HG02938 (cell line): ENCODE measurements around the gene LIF.
"Not testable (repeated sequence)": the region's sequence is repeated elsewhere in the genome, so short reads cannot be mapped to it uniquely, and the experiment has no call there.

ENCODE experiments used
- ATAC-seq: cut with Tn5 transposase; IDR thresholded peaks from one replicate; pipeline ENCODE4 v1.9.1; 2021; ENCODE audit warnings: mild to moderate bottlenecking, moderate library complexity; ENCODE audit not compliant: unreplicated experiment

LIF gene

GRCh38 chr22:30212363-30212995, 34.1 kb downstream of the LIF start:
- no peak for ATAC-seq

DNA sequence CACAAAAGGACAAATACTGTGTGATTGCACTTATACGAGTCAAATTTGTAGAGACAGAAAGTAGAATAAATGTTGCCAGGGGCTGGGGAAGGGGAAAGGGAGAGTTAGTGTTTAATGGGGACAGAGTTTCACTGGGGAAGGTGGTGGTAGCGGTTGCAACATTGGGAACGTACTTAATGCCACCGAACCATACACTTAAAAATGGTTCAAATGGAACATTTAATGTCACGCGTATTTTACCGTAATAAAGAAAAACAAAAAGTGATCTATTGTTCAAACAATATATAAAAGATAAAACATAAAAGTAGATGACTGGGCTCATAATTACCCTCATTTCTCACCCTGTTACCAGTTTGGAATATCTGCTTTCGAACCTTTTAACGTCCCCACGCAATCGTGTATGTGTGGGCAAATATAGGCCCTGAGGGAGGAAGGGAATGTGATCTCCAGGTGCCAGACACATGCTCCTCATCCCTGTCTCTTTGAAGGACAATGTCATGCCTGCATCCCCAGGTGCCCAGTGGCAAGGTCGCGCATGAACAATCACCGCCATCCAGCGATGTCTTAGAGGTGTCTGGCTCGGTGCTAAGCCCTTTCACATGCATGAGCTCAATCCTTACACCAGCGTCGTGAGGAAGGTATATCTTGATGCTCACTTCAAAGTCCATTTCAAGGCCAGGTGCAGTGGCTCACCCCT, 35.3 kb downstream of the LIF start:
- ATAC-seq, result no peak

DNA sequence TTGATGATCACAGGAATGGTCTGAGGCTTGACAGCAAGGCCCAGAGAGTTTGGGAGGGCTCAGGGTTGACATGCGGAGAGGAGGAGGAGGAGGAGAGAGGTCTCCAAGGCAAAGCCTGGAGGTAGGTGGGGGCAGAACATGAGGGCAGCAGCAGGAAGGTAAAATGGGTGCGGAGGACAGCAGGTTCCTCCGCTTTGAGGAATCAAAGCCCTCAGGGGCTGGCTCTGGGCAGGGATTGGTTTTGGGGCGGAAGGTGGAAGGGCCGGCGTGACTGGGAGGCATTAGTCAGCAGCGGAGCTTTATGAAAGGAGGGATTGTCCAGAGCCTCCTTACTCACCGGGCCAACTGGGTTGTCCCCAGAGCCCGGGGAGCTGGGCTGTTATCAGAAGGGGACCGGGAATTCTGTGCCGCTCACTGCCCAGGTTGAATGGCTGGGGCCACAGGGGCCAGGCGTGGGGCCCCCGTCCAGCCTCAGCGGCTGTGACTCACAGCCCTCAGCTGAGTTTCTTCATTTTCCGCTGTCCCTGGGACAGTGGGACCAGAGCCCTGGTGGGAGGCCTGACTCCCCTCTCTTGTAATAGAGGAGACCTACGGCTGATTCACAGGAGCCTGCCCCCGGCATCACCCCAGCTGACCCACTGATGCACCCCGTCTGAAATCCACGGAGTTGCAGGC, 36.2 kb downstream of the LIF start:
- ATAC-seq, result no peak

DNA sequence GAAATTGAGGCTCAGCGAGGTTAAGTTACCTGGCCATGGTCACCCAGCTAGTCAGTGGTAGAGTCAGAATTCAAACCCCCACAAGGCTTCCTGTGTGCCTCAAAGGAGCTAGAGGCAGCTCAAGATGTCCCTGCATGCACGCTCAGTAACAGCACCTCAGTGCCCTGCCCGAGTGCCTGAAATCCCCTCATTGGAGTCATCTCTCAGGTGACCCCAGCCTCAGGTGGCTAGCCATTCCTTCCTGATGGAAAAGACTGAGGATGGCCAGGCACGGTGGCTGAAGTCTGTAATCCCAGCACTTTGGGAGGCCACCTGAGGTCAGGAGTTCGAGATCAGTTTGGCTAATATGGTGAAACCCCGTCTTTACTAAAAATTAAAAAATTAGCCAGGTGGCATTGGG, 36.9 kb downstream of the LIF start:
- no peak for ATAC-seq

- ATAC-seq, result no peak
Measured at GRCh38 chr22:30208631-30209603, 37.6 kb downstream of the LIF start.

DNA sequence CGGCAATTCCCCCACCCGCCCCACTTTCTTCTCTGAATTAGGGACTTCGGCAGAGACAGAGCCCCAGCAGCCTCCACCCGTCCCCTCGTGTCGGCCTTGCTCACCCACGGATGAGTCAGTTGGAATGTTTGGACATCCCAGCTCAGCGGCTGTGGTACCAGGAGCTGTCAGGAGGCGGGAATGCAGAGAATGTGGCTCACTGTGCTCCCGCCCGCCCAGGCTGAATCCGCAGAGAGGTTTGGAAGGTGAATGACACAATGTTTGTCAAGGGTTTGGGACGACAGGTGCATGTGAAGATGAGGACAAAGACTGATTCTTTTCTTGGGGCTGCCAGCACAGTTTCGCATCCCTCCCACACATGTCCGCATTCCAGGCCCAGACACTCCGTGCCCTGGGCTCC, 39.6 kb downstream of the LIF start:
- ATAC-seq, result no peak

GRCh38 chr22:30205281-30206115, 41.1 kb downstream of the LIF start:
- no peak for ATAC-seq

GRCh38 chr22:30204742-30205111, 41.8 kb downstream of the LIF start:
- no peak for ATAC-seq

DNA sequence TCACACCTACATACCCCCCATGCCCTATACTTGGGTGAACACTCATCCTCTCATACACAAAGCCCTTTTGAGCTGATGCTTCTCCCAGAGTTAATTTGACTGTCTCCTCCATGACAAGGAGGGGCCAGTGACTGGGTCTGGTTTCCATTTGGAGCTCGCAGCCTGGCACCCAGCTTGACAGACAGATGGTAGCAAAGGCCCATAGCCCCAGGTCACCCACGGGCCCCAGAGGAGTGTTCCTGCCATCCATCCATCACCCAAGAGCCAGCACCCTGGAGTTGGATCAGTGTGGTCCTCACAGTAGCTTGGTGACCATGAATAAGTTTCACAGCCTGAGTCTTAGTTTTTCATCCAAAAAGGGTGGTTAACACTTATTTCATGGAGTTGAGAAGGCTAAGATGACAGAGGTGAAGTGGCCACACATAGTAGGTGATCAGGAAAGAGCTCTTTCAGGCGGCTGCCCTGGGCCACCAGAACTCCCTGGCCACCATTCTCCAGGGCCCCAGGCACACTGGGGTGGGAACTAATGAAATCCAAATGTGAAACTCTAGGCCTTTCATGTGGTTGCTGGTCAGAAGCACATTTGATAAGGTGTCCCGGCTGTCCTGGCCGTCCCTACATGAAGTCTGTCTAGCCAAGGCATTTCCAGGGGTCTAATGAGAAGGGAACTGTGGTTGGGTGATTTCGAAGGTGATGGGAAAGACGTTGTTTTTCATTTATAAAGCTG, 42.4 kb downstream of the LIF start:
- ATAC-seq, result no peak

DNA sequence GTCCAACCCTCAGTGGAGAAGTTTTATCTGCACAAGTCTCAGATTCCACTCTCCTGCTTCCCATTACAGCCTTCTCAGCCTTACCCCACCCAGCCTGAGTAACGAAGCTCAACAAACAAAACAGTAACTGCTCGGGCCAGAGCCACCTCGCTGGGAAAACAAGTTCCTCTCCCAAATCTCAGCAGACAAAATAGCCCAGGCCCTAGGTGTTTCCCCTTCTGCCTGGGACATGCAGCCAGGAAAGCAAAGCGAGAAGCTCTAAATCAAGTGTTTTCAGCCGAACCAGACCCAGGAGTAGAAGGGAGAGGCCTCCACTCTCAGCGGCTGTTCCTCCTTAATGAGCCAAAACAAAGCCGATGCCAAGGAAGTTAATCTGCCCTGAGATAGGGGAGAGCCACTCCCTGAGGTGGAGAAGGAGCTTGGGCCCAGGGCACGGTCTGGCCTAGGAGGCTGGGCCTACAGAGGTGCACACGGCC, 44.0 kb downstream of the LIF start:
- ATAC-seq, result no peak

- ATAC-seq, result no peak
Measured at GRCh38 chr22:30201945-30202344, 44.6 kb downstream of the LIF start.

- ATAC-seq, result not testable (repeated sequence)
Measured at GRCh38 chr22:30200905-30201304, 45.7 kb downstream of the LIF start.

GRCh38 chr22:30198921-30199320, 47.6 kb downstream of the LIF start:
- no peak for ATAC-seq

- ATAC-seq, result no peak
Measured at GRCh38 chr22:30198152-30198825, 48.3 kb downstream of the LIF start.

DNA sequence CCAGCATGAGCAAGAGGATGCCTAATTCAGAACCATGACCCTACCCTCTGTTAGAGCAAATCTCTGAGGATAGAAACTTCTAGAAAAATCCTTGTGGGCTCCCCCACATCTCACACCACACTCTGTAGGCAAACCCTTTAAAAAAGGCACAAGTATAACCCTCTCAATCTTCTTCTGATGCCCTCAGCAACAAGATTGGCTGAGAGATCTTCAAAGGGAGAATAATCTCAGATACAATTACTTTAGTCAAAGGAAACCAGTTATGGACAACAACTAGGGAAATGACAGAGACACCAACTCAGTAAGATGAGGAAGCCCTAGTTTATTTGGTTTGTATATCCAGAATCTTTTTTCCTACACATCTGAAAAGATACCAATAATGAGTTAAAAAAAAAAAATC, 49.2 kb downstream of the LIF start:
- no peak for ATAC-seq

DNA sequence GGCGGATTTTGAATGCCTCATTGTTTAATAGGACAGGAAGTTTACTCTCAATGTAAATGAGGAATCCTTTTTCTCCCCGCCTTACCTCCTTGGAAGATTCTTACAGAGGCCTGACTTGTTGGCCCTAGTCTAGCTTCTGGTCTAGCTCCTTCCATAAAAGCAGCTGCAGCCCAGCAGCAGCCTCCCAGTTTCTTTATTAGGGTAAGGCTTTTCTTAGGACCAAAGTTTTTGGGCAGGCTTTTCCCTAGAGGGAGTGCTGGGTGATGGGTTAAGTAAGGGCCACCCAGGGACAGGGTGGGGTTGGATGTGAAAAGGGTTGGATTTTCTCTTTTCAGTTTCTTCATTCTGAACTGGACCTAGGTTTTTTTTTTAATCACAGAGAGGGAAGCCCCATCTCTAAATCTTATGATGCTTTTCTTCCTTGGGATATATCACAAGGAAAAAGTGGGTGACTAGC, 49.7 kb downstream of the LIF start:
- ATAC-seq, result no peak

- ATAC-seq, result no peak
Measured at GRCh38 chr22:30196141-30196879, 50.2 kb downstream of the LIF start.
